ENCODE measurements around the gene VGLL4. TPM values are rescaled to one million over a fixed set of nuclear protein-coding genes. Genes with fewer than 3 reads are reported as not detected.
A peak's percentile ranks its signal among the peaks of the same experiment; 100 is the strongest.

The VGLL4 gene
- total and polyA plus RNA-seq, 4 experiments from 2014 or later = 15.1 to 30.3 (median 25.6) TPM

GRCh38 chr3:11558411-11558903 is 85.3 kb downstream of the VGLL4 start:
- H3K27ac Mint-ChIP-seq = peak overlapping the region in 3 of 7 donors; percentile 19 to 49 (median 35)
- intact Hi-C loops (cut with micrococcal nuclease) = no loop called here
- H3K4me3 Mint-ChIP-seq = no peak overlapping the region
- no peaks in the 10 kb centered on the region for H3K9me3 ChIP-seq (ENCODE audit: control insufficient read depth in 1 of 2, low read length in 2 of 2)
- DNase-seq = no peak
- H3K4me3 ChIP-seq (ENCODE audit: low read length in 2 of 2) = no peak overlapping the region
- no peaks in the 10 kb centered on the region for H3K9me3 Mint-ChIP-seq
- POLR2A ChIA-PET (ENCODE audit: partially characterized antibody) = no interaction called here
- peaks cover 15% of the 10 kb centered on the region for H3K36me3 ChIP-seq (ENCODE audit: insufficient read depth, low read length)
- no peaks in the 10 kb centered on the region for H3K27me3 ChIP-seq (ENCODE audit: insufficient read depth, low read length)
- H3K36me3 Mint-ChIP-seq = peaks cover 22 to 62% of the 10 kb centered on the region in 2 donors
- CTCF ChIA-PET (ENCODE audit: partially characterized antibody) = no interaction called here
- no peaks in the 10 kb centered on the region for H3K27me3 Mint-ChIP-seq
- H3K27ac ChIP-seq (ENCODE audit: low read depth, low read length) = no peak overlapping the region
- peaks cover 0 to 7% (median under 1%) of the 10 kb centered on the region in 4 donors for H3K4me1 Mint-ChIP-seq
- no peaks in the 10 kb centered on the region for H3K4me1 ChIP-seq (ENCODE audit: insufficient read depth, low read length)

DNA sequence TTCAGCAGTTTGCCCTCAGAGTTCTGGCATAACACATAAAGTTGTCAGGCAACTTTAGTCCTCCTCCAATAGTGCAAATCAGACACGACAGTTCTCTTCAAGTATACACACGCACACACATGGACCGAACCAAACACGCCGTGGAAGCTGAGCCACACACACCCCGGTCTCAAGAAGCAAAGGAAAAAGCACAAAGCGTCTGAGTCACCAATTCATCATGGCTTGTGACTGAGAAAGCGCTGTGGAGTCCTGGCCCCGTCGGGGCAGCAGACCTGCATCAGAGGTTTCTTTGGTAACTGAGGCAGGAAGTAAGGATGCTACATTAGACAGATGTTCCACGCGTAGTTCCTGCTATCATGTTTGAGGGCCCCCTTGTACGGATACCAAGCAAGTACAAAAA is 85.7 kb downstream of the VGLL4 start:
- Histone ChIP-seq H3K9me3 (ENCODE audit: control insufficient read depth in 1 of 2, low read length in 2 of 2) (no peaks in the 10 kb centered on the region), H3K4me1 (ENCODE audit: insufficient read depth, low read length) (no peaks in the 10 kb centered on the region), H3K27me3 (ENCODE audit: insufficient read depth, low read length) (no peaks in the 10 kb centered on the region), H3K27ac (ENCODE audit: low read depth, low read length) (no peak overlapping the region), H3K4me3 (ENCODE audit: low read length in 2 of 2) (no peak overlapping the region), H3K36me3 (ENCODE audit: insufficient read depth, low read length) (peaks cover 10% of the 10 kb centered on the region)
- H3K4me1 Mint-ChIP-seq = peaks cover 0 to 7% (median 1%) of the 10 kb centered on the region in 4 donors
- peaks cover 24 to 60% of the 10 kb centered on the region in 2 donors for H3K36me3 Mint-ChIP-seq
- no peak for DNase-seq
- ChIA-PET CTCF (ENCODE audit: partially characterized antibody) (no interaction called here), POLR2A (ENCODE audit: partially characterized antibody) (no interaction called here)
- H3K27me3 Mint-ChIP-seq = no peaks in the 10 kb centered on the region
- H3K4me3 Mint-ChIP-seq = no peak overlapping the region
- H3K9me3 Mint-ChIP-seq = no peaks in the 10 kb centered on the region
- intact Hi-C loops (cut with micrococcal nuclease) = no loop called here
- peak overlapping the region in 5 of 7 donors; percentile 9 to 49 (median 19) for H3K27ac Mint-ChIP-seq

- no peaks in the 10 kb centered on the region for H3K9me3 Mint-ChIP-seq
- Histone ChIP-seq H3K27me3 (ENCODE audit: insufficient read depth, low read length) (no peaks in the 10 kb centered on the region), H3K9me3 (ENCODE audit: control insufficient read depth in 1 of 2, low read length in 2 of 2) (no peaks in the 10 kb centered on the region), H3K36me3 (ENCODE audit: insufficient read depth, low read length) (peaks cover 9% of the 10 kb centered on the region), H3K4me1 (ENCODE audit: insufficient read depth, low read length) (no peaks in the 10 kb centered on the region), H3K27ac (ENCODE audit: low read depth, low read length) (no peak overlapping the region), H3K4me3 (ENCODE audit: low read length in 2 of 2) (no peak overlapping the region)
- peaks cover 0 to 7% (median 1%) of the 10 kb centered on the region in 4 donors for H3K4me1 Mint-ChIP-seq
- DNase-seq = no peak
- H3K27ac Mint-ChIP-seq = no peak overlapping the region
- peaks cover 33 to 64% of the 10 kb centered on the region in 2 donors for H3K36me3 Mint-ChIP-seq
- no peak overlapping the region for H3K4me3 Mint-ChIP-seq
- intact Hi-C loops (cut with micrococcal nuclease) = no loop called here
- ChIA-PET POLR2A (ENCODE audit: partially characterized antibody) (no interaction called here), CTCF (ENCODE audit: partially characterized antibody) (no interaction called here)
- H3K27me3 Mint-ChIP-seq = no peaks in the 10 kb centered on the region
Measured at GRCh38 chr3:11556851-11557644, 86.7 kb downstream of the VGLL4 start.

DNA sequence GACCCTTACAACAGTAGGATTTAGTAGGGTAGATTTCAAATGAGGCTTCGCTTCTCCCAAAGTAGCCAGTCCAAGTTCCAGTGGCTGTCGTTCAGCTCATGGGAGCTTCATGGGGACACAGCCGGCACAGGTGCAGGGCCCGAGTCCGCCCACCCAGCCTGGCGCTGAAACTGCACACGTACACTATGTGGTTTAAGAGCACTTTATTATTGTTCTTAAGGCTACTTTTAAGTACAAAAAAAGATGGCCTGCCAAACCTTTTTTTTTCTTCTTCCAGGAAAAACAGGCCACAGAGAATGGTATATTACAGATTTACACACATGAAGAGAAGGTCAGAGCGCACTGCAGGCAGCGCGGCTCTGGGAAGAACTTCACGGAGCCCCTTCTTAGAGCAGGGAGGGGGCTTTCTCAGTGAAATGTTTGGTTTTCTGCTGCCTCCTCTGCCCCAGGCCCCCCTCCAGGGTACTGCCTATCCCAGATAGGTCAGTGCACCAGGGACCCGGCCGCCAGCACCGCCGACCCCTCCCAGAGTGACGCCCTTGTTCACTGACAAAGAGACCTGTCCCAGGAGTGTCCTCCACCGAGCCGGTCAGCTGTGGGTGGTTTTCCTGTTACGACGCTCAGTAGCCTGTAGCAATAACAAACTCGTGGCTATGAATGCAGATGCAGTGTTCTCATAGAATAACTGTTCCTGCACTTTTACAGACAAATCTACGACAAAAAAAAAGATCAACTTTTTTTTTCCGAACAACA is 87.7 kb downstream of the VGLL4 start:
- H3K4me3 Mint-ChIP-seq = no peak overlapping the region
- H3K4me3 ChIP-seq (ENCODE audit: low read length in 2 of 2) = no peak overlapping the region
- no peaks in the 10 kb centered on the region for H3K9me3 ChIP-seq (ENCODE audit: control insufficient read depth in 1 of 2, low read length in 2 of 2)
- H3K27me3 Mint-ChIP-seq = no peaks in the 10 kb centered on the region
- DNase-seq = no peak
- intact Hi-C loops (cut with micrococcal nuclease) = no loop called here
- no peak overlapping the region for H3K27ac ChIP-seq (ENCODE audit: low read depth, low read length)
- H3K4me1 ChIP-seq (ENCODE audit: insufficient read depth, low read length) = no peaks in the 10 kb centered on the region
- H3K9me3 Mint-ChIP-seq = no peaks in the 10 kb centered on the region
- H3K36me3 Mint-ChIP-seq = peaks cover 35 to 63% of the 10 kb centered on the region in 2 donors
- ChIA-PET CTCF (ENCODE audit: partially characterized antibody) (no interaction called here), POLR2A (ENCODE audit: partially characterized antibody) (no interaction called here)
- peaks cover 0 to 9% (median 3%) of the 10 kb centered on the region in 4 donors for H3K4me1 Mint-ChIP-seq
- H3K27me3 ChIP-seq (ENCODE audit: insufficient read depth, low read length) = no peaks in the 10 kb centered on the region
- peak overlapping the region in 1 of 7 donors; percentile 29 for H3K27ac Mint-ChIP-seq
- peaks cover 9% of the 10 kb centered on the region for H3K36me3 ChIP-seq (ENCODE audit: insufficient read depth, low read length)

DNA sequence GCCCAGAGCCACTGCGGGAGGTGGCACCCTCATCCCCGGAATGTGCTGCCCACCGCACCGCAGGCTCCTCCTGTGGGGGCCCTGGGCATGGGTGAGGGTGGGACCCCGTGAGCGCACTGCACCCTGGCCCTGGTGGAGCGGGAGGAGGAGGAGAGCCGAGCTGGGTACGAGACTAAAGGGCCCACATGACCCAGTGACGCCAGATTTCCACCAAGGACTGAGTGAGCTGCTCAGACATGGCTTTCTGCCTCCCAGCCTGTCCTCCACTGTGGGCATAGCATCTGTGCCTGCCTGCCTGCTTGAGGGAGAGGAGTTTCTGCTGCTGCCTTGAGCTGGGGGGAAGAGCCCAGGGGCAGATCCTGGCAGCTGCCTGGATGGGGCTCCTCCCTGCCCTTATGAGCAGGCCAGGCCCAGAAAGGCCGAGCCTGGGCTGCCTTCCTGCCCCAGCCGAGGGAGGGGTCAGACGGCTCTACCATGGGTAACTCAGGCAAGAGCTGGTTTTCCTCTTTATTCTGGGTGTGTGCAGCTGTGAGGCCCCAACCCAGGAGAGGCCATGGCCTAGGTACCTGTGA is 88.4 kb downstream of the VGLL4 start:
- H3K27me3 Mint-ChIP-seq = no peaks in the 10 kb centered on the region

GRCh38 chr3:11554666-11555065 is 89.0 kb downstream of the VGLL4 start:
- H3K27ac Mint-ChIP-seq = no peak overlapping the region
- POLR2A ChIA-PET (ENCODE audit: partially characterized antibody) = no interaction called here

More for the DNA sequence above, 88.4 kb downstream of the VGLL4 start:
- H3K36me3 Mint-ChIP-seq = peaks cover 35 to 56% of the 10 kb centered on the region in 2 donors
- Histone ChIP-seq H3K27ac (ENCODE audit: low read depth, low read length) (no peak overlapping the region), H3K9me3 (ENCODE audit: control insufficient read depth in 1 of 2, low read length in 2 of 2) (no peaks in the 10 kb centered on the region), H3K4me3 (ENCODE audit: low read length in 2 of 2) (no peak overlapping the region), H3K36me3 (ENCODE audit: insufficient read depth, low read length) (peaks cover 9% of the 10 kb centered on the region), H3K27me3 (ENCODE audit: insufficient read depth, low read length) (no peaks in the 10 kb centered on the region), H3K4me1 (ENCODE audit: insufficient read depth, low read length) (no peaks in the 10 kb centered on the region)
- no peaks in the 10 kb centered on the region for H3K9me3 Mint-ChIP-seq
- H3K4me1 Mint-ChIP-seq = peaks cover 0 to 14% (median 6%) of the 10 kb centered on the region in 4 donors
- ChIA-PET CTCF (ENCODE audit: partially characterized antibody) (no interaction called here), POLR2A (ENCODE audit: partially characterized antibody) (no interaction called here)
- intact Hi-C loops (cut with micrococcal nuclease) = no loop called here
- H3K4me3 Mint-ChIP-seq = no peak overlapping the region
- no peak for DNase-seq
- H3K27ac Mint-ChIP-seq = peak overlapping the region in 1 of 7 donors; percentile 31

DNA sequence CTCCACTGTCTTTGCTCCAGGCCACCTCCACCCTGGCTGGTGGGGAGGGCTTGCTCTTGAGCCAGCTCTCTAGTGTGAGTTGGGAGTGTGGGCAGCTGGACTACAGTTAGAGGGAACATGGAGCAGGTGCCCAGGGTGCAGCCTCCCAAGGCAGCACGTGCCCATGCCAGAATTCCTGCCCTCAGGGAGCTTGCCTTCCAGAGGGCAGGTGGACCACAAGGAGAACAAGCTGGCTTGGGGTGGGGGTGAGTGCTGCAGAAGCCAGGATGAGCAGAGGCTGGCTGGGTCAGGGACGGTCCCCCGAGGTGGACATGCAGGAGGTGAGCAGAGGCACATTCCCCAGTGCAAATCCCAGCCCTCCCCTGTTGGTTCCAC is 89.5 kb downstream of the VGLL4 start:
- DNase-seq = no peak
- H3K4me1 Mint-ChIP-seq = peaks cover 0 to 19% (median 6%) of the 10 kb centered on the region in 4 donors
- H3K36me3 Mint-ChIP-seq = peaks cover 35 to 47% of the 10 kb centered on the region in 2 donors

More at GRCh38 chr3:11554666-11555065, 89.0 kb downstream of the VGLL4 start:
- Histone ChIP-seq H3K27me3 (ENCODE audit: insufficient read depth, low read length) (no peaks in the 10 kb centered on the region), H3K9me3 (ENCODE audit: control insufficient read depth in 1 of 2, low read length in 2 of 2) (no peaks in the 10 kb centered on the region), H3K4me1 (ENCODE audit: insufficient read depth, low read length) (no peaks in the 10 kb centered on the region), H3K27ac (ENCODE audit: low read depth, low read length) (no peak overlapping the region), H3K36me3 (ENCODE audit: insufficient read depth, low read length) (peaks cover 9% of the 10 kb centered on the region), H3K4me3 (ENCODE audit: low read length in 2 of 2) (no peak overlapping the region)
- peaks cover 35 to 49% of the 10 kb centered on the region in 2 donors for H3K36me3 Mint-ChIP-seq
- no peak overlapping the region for H3K4me3 Mint-ChIP-seq
- no peak for DNase-seq
- no peaks in the 10 kb centered on the region for H3K27me3 Mint-ChIP-seq
- CTCF ChIA-PET (ENCODE audit: partially characterized antibody) = no interaction called here
- H3K9me3 Mint-ChIP-seq = peaks cover 0 to under 1% (median 0%) of the 10 kb centered on the region in 8 donors
- intact Hi-C loops (cut with micrococcal nuclease) = no loop called here
- peaks cover 0 to 15% (median 6%) of the 10 kb centered on the region in 4 donors for H3K4me1 Mint-ChIP-seq

More for the DNA sequence above, 89.5 kb downstream of the VGLL4 start:
- peaks cover 9% of the 10 kb centered on the region for H3K36me3 ChIP-seq (ENCODE audit: insufficient read depth, low read length)
- H3K9me3 Mint-ChIP-seq = peaks cover 0 to 5% (median 0%) of the 10 kb centered on the region in 8 donors
- no peak overlapping the region for H3K4me3 Mint-ChIP-seq
- no peaks in the 10 kb centered on the region for H3K4me1 ChIP-seq (ENCODE audit: insufficient read depth, low read length)
- no peaks in the 10 kb centered on the region for H3K27me3 Mint-ChIP-seq
- H3K27me3 ChIP-seq (ENCODE audit: insufficient read depth, low read length) = no peaks in the 10 kb centered on the region
- no peak overlapping the region for H3K4me3 ChIP-seq (ENCODE audit: low read length in 2 of 2)
- ChIA-PET CTCF (ENCODE audit: partially characterized antibody) (no interaction called here), POLR2A (ENCODE audit: partially characterized antibody) (no interaction called here)
- no peak overlapping the region for H3K27ac ChIP-seq (ENCODE audit: low read depth, low read length)
- no peak overlapping the region for H3K27ac Mint-ChIP-seq
- intact Hi-C loops (cut with micrococcal nuclease) = no loop called here
- H3K9me3 ChIP-seq (ENCODE audit: control insufficient read depth in 1 of 2, low read length in 2 of 2) = no peaks in the 10 kb centered on the region

All from CD4-positive, alpha-beta memory T cell (primary cell).